ENCODE data around the gene SUCNR1.

SUCNR1 gene

GRCh38 chr3:151873398-151873797, at the start of gene SUCNR1:
TSS of gene SUCNR1 (plus strand) at chr3:151873643. CDS start at chr3:151879893, 6,250 bp downstream.
- DNase-seq (ENCODE audit: low read depth) = no peak
- TF ChIP-seq CTCF (IDR thresholded peaks at IDR 0.05; ENCODE audit: control insufficient read depth, extremely low read depth, insufficient read depth) = no peak
- H3K4me3 ChIP-seq (ENCODE audit: low read depth, low read length) = no peak within 1 kb of the TSS

GRCh38 chr3:151827816-151828215, 45.6 kb upstream of the SUCNR1 start:
- no peak for DNase-seq (ENCODE audit: low read depth)
- TF ChIP-seq CTCF (IDR thresholded peaks at IDR 0.05; ENCODE audit: control insufficient read depth, extremely low read depth, insufficient read depth) = no peak
- H3K4me3 ChIP-seq (ENCODE audit: low read depth, low read length) = no peak overlapping the region

GRCh38 chr3:151835751-151836525, 37.5 kb upstream of the SUCNR1 start:
- no peak for DNase-seq (ENCODE audit: low read depth)
- no peak overlapping the region for H3K4me3 ChIP-seq (ENCODE audit: low read depth, low read length)
- TF ChIP-seq CTCF (IDR thresholded peaks at IDR 0.05; ENCODE audit: control insufficient read depth, extremely low read depth, insufficient read depth) = no peak

GRCh38 chr3:151837057-151837456, 36.4 kb upstream of the SUCNR1 start:
- no peak for TF ChIP-seq CTCF (IDR thresholded peaks at IDR 0.05; ENCODE audit: control insufficient read depth, extremely low read depth, insufficient read depth)
- DNase-seq (ENCODE audit: low read depth) = peak; percentile 35

GRCh38 chr3:151838574-151839312, 34.7 kb upstream of the SUCNR1 start:
- H3K4me3 ChIP-seq (ENCODE audit: low read depth, low read length) = no peak overlapping the region
- DNase-seq (ENCODE audit: low read depth) = peak; percentile 59
- peak; percentile 80 for TF ChIP-seq CTCF (IDR thresholded peaks at IDR 0.05; ENCODE audit: control insufficient read depth, extremely low read depth, insufficient read depth)

More at GRCh38 chr3:151837057-151837456, 36.4 kb upstream of the SUCNR1 start:
- H3K4me3 ChIP-seq (ENCODE audit: low read depth, low read length) = no peak overlapping the region

- H3K4me3 ChIP-seq (ENCODE audit: low read depth, low read length) = no peak overlapping the region
- TF ChIP-seq CTCF (IDR thresholded peaks at IDR 0.05; ENCODE audit: control insufficient read depth, extremely low read depth, insufficient read depth) = no peak
- DNase-seq (ENCODE audit: low read depth) = no peak
These were observed 34.2 kb upstream of the SUCNR1 start for GRCh38 chr3:151839313-151839631.
